Stimulated activated CD4-positive, alpha-beta T cell treated with anti-CD3 and anti-CD28 coated beads, Interleukin-4, amount 100 ng/mL, for 24 hours (primary cell): ENCODE data around the gene GOLGA6C.
"Not testable (repeated sequence)": the region's sequence is repeated elsewhere in the genome, so short reads cannot be mapped to it uniquely, and the experiment has no call there.

Experiments used
- DNase-seq: peaks from one replicate; pipeline ENCODE4 v3.0.0-alpha.2; 2020

Gene GOLGA6C

DNA sequence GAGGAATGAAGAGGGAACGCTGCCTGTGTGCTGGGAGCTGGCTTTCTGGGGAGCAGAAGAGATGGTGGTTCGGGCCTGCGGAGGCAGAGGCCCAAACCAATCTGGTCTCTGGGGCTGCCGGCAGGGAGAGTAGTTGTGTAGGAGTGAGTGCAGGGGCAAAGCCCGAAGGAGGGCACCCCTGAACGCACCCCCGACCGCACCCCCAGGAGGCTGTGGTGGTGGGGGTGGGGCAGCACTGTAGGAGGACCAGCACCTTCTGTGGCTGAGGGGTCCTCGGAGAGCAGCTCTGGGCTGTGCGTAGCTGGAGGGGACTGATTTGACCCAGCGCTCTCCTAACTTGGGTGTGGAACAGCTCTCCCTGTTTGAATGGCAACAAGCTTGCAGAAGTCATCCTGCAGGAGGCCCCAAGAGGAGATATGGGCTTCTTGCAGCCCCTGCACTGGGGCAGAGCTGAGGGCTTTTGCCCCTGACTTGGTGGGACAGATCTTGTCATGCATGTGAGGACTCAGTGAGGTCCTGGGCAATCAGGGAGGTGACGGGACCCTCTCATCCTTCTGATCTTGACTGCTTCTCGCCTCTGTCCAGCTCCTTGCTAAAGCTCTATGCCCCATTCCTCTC lies 30.4 kb upstream of the GOLGA6C start:
- no peak for DNase-seq

DNA sequence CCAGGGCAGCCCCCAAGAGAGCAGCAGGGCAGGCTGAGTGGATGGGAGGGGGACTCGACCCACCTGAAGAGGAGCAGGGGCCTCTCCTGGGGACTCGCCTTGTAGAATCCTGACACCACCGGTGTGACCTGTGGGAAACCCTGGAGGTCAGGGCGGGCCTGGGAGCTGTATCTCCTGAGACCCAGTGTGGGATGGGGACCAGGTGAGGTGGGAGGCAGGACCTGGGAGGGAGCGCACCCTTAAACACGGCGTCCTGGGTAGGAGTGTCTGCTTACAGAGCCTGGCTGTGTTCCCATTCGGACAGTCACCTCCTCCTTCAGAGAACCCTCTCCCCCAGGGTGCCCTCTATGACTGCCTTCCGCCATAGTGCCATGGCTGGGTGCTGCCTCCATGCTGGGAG lies 29.3 kb upstream of the GOLGA6C start:
- DNase-seq = no peak

DNA sequence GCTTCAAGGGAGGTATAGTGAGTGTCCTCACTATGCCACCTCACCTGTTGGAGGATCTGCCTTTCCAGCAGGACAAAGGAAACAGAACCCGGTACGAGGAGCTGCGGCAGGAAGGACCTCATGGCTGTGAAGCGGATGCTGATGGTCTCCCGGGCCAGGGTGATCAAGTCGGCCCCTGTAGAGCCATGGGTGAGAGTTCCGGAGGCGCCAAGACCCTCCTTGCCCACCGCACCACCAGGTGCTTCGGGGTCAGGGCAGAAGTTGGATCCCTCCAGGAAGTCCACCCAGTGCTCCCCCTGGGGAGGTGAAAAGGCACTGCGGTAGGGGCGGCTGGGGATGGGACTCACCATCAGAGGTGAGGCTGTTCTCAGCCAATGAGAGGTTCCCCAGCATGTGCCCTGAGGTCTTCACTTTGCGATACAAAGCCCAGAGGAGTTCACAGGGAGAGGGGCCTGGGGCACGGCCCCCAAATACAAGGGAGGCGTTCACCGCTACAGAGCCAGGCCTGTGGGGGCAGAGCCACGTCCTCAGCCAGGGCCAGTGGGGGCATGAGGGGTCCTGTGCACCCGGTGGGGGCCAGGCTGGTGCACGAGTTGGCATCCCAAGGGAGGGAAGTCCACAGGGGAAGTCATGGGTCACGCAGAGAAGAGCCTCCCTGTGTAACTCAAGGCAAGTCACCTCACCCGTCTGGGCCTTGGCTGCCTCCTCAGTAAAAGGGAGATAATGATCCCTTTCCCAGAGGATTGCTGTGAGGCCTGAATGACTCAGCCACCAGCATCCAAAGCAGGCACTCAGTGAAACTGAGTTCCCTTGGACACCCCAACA lies 28.7 kb upstream of the GOLGA6C start:
- DNase-seq = no peak

DNA sequence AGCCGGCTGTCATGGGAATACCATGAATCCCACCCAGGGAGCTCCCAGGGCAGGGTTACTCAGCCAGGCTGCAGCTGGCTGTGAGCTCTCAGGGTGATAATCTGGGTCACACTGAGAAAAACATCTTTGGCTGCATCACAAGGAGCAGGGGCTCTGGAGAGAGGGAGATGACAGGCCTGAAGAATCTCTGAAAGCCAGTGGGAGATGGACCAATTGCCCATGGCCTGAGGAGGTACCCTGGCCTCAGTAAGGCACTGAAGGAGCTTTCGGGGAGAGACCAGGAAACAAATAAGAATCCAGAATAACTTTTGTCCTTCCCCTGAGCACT lies 28.2 kb upstream of the GOLGA6C start:
- no peak for DNase-seq

DNA sequence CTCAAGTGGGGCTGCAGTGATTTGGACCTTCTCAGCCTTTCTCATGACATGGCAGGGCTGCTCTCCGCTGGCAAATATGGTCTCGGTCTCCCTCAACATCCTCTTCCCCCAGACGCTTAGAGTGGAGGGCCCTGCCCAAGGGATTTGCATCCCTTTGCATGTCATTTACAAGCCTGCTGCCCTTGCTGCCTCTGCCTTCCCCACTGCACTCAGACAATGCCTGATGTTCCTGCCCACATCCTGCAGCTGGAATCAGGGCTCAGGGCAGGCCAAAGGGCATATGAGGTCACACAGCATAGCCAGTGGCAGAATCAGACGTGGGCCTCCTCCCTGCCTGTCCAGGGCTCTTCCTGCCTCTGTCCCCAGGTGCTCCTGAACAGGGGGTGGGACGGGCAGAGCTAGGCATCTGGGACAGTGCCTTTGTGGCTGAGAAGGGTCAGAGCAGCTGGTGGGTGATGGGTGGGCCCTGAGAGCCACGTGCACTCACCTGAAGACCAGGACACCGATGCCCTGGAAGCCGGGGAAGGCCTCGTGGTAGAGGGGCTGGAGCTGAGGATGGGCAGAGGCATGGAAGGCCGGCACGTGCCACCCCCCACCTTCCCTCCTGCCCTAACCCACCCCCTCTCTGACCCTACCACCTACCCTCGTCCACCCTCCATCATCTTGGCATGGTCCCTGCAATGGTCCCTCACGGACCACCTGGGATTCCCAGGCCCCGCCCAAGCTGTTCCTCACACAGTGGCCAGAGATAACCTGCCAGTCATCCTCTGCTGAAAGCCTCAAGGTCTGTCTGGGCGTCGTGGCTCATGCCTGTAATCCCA lies 27.4 kb upstream of the GOLGA6C start:
- no peak for DNase-seq

DNA sequence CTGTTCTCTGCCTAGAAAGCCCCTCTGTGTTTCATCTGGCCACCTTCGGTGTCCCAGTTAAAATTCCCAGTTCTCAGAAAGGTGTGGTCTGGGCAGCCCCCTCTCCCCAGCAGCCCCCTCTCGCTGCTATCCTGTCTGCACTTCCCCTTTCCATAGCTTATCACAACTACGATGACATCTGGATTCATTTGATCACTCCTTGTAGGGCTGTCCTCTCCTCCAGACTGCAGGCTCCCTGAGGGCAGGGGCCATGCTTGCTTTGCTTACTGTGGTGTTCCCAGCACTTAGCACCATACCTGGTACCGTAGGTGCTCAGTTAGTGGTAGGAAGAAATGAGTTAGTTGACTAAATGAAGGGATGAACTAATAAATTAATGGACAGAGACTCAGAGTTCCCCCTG lies 26.3 kb upstream of the GOLGA6C start:
- DNase-seq = no peak

DNA sequence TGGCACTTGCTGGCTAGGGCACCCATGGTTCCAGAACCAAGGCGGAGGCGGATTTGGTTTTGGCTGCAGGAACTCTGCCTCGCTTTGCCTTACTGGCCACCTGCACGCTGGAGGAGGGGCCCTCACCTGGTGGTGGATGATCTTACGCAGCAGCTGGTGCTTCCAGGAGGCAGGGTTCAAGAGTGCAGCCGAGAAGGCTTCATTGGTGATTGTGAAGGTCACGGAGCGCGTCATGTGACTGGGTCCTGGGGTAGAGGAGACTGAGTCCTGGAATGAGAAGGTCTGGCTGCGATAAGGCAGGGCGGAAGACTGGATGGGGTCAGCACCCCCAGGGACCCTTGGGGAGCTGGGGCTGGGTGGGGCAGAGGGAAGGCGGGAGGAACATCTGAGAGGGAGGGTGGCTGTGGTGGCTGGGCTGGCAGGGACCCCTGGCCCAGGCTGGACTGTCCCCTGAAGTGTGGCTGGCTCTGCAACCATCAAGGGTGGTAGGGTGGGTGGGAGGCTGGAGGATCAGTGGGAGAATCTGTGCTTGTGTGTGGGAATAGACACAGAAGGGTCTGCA lies 25.8 kb upstream of the GOLGA6C start:
- DNase-seq = no peak

DNA sequence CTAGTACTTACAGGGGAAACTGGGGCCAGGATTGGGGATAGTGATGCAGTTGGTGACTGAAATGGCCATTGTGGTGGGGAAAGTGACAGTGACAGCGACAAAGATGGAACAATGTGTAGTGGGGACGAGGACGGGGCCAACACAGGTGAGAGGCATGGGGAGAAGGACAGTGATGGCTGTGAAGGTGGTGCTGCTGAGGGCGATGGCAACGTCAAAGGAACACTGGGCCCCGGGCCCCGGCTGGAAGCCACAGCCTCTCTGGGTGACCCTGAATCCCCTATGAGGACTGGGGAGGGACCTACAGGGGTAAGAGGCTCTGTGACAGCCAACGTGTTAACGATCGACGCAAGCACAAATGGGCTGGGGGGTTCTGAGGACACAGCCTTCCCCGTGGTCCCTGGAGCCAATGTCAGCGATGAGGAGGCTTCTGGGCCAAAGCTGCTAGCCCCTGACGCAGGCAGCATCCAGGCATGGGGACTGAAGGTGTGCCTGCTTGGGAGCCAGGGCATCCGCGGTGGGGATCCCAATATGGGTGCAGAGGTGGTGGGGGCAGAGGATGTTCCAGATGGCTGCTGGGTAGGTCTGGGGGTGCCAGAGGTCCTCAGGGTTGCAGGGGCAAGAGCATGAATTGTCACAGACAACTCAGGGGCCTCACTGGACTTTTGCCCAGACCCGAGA lies 25.2 kb upstream of the GOLGA6C start:
- DNase-seq = no peak

DNA sequence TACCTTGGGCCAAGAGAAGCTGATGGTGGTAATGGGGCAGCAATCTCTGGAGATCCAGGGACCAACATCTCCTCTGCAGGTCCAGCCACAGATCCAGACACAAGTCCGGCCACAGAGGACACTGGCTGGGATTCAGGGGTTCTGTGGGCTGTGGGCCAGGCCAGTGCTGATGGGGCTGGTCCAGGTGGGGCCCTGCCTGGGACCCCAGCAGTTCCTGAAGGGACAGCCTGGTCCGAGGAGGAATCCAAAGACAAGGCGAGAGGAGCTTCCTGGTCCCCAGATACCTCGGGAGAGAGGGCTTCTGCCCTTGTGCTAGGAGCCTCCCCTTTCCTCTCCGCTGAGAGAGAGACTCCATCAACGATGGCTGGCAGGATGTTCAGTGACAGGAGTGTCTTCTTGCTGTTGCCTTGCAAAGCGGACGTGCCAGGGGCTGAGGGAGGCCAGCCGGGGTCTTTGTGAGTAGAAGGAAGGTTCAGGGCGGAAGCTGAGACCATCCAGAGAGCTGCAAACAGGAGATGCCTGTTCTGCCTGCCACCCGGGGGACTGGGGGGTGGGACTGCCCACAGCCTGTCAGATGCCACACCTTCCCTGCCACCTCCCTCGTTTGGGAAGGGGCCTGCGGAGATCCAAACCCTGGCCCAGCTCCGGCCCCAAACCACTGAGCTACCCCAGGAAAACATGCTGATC lies 24.5 kb upstream of the GOLGA6C start:
- no peak for DNase-seq

DNA sequence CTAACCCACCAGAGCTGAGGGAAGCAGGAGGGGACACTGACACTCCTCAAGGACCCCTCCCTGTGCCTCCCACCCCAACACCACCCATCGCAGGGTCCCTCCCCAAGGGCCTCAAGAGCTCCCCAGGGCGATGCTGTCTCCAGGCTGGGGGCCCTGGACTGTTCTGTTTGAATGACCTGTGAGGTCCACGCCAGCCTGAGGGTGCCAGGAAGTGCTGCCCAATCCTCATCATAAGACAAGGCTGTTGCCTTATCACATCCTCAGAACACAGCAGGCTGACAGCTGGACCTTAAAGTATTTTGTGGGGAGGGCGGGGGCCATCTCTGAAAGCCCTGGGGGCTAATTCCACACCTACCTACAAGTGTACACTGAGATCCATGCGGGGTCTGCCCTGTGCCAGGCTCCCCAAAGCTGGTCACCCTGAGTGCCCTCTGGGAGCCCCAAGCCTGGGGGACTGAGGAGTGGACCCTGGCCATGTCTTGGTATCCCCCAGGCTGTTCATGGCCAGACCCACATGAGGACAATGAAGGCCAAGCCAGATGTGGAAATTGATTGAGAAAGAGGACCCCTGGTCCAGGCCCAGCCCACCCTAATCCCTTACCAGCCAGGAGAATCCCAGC lies 23.8 kb upstream of the GOLGA6C start:
- no peak for DNase-seq

DNA sequence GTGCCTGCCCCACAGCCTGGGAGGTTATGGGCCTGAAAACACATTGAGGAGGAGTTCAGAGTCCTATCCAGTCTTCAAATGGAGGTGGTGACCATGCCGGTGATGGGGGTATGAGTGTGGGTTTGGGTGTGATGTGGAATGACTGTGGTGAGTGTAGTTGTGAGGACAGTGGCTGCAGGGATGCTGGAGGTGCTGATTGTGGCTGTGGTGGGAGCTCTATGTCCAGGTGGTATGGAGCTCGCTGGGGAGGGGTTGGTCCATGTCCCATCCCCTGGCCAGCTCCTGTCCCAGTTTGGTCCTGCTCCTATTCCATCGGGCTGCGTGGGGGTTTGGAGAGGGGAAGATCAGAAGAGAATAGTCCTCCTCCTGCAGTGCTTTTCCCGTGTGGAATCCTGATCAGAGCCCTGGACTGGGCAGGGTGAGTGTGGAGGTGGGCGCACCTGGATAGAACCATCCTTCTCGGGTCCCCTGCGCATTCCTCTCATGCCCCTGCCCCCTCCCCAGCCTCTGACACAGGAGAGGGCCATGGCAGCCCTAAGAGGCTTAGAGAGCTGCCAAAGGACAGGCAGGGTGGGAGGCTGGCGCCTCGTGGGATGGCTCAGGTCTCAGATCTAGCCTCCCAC lies 23.0 kb upstream of the GOLGA6C start:
- DNase-seq = no peak

DNA sequence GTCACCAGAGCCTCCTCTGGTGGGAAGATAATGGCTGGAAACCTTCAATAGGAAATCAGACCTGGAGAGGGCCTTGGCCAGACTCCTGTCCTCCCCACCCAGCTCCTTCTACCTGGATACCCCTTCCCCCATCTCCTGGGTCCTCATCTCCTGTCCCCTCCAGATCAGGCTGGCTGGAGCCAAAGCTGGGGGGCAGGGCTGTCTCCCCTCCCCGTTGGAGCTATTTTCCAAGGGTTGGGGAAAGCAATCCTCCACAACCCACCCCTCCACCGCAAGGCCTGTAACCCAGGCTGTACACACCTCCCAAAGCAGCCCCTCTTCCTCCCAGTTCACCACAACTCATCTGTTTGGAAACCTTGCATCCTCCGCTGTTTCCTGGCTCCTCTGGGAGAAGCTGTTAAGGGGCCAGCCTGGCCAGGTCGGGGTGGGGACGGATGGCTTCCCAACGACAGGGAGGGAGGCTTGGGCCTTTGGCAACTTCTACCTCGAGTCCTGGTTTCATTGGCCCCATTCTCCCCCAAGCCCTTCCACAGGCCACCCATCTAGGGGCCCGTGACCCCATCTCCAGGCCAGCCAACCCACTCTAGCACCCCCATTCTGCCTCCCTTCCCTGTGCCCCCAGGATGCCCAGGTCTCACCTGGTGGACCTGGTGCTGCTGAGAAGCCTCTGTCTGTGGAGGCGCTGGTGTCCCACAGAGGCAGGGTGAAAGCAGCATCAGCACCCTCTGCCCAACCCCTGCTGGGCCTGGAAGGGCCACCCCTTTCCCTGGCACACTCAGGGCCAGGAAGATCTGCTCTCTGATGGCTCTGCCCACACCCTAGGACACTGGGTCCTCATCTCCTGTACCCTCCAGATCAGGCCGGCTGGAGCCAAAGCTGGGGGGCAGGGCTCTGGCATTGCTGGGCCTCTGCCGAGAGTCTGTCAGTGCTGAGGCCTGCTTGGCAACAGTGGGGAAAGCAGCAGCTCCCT lies 22.1 kb upstream of the GOLGA6C start:
- DNase-seq = no peak

DNA sequence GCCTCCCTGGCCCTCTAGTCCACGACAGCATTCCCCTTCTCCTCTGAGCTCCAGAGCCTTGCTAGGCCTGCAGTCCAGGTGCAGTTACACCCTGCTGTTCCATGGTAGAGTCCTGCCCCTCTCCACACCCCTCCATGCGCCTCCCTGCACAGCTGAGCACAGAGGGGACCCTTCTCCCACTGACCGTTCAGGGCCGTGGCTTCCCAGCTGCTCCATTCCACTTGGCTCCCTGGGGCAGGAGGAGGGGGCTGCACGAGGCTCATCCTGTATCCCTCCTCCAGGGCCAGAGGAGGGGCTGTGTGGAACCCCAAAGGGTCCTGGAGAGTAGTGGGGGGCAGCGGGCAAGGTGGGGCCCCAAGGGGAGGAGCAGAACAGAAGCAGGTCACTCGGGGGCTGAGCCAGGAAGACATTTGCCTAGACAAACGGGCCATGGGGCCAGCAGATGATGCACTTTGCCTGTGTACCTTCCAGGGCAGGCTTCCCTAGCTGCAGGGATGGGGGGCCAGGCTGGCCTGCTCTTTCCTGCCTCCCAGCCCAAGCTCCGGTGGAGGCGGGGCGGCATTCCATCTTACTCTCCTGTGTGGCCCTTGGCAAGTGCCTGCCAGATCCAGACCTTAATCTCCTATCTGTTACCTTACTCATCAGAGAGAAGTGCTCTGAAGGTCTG lies 20.7 kb upstream of the GOLGA6C start:
- no peak for DNase-seq

DNA sequence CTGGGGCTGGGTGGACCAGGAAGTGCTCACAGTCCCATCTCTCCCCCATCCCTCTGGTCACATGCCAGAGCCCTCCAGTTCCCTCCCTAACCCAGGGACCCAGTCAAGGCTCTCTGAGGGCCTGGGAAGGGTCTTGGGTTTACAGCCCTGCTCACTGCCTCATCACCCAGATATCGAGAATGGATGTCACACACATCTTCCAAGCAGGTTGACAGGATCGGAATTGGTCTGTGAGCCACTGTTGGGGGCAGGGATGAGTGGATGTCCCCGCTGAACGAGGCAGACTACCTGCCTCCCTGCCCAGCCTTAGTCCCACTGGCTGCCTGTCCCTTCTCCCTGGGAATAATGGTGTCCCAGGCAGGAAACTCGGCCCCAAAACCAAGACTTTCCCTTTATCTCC lies 20.0 kb upstream of the GOLGA6C start:
- no peak for DNase-seq

DNA sequence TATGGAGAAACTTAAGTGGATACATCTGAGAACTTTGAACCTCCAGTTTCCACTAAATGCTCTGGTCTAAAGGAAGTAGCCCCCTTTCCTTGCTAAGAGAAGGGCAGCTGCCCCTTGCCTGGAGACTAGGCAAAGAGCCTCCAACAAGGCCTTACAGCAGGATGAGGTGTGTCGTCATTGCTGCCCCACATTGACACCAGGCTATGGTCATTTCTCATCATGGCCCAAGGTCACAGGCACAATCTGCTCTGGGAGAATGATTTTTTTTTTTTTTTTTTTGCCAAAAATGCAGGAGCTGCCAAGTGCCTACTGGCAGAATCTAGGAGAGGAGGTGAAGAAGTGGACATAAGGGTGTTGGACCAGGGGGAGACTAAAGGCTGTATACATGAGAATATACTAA lies 12.4 kb upstream of the GOLGA6C start:
- not testable (repeated sequence) for DNase-seq

DNA sequence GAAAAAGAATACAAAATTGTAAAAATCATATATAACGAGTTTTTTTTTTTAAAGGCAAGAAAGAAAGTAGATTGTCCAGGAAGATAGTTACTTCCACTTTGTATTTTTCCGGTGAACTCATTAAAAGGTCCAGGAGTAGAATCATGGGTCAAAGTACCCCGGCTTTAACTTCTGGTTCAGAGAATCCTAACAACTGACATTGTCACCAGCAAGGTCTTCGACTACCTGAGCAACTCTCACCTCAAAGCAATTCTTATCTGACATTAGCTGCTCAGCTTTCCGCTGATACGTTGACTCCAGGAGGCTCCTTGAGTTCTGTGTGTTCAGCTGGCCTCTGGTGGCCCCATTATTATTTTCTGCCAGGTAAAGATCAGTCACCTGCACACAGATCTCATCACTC lies 9.1 kb upstream of the GOLGA6C start:
- DNase-seq = not testable (repeated sequence)

DNA sequence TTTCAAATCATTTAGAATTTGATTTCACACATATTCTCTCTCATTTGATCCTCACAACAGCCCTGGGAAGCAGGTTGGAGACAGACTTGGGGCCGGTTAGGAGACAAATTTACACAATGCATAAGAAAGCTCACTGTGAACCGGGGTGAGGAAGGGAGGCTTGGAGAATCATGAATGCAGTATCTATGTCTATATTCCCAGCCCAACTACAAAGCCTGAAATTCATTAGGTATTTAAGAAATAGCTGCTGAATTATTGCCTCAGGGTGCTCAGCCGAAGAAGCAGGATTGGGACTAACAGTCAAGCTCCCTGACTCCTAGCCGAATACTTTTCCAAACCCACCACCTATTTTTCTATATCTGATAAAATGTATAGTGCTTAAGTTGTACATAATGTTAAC lies 8.4 kb upstream of the GOLGA6C start:
- DNase-seq = no peak

DNA sequence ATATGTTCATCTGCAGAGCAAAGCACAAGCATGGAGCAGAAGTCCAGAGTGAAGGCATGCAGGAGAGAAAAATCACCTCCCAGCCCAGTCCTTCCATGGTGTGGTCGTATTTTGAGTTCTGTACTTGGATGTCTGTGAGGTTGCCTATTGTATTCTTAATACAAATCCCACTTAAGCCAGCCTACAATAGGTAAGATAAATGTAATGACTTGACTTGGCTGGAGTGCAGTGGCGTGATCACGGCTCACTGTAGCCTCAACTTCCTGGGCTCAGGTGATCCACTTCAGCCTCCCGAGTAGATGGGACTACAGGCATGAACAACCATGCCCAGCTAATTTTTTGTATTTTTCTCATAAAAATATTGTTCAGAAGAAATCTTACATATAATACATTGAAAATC lies 6.8 kb upstream of the GOLGA6C start:
- not testable (repeated sequence) for DNase-seq

DNA sequence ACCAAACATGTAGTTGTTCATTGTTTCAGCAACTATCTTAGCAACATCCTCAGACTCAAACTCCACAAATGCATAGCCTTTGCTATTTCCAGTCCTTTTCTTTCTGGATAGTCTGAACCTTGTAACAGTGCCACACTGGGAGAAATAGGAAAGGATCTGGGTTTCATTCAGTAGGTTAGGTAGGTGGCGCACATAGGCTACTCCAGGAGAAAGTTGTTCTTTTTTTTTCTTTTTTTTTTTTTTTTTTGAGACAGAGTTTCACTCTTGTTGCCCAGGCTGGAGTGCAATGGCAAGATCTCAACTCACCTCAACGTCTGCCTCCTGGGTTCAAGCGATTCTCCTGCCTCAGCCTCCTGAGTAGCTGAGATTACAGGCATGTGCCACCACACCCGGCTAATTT lies 5.8 kb upstream of the GOLGA6C start:
- not testable (repeated sequence) for DNase-seq
